ENCODE results near the gene CCNDBP1.
A peak's percentile ranks its signal among the peaks of the same experiment; 100 is the strongest.
"Not testable (repeated sequence)": the region's sequence is repeated elsewhere in the genome, so short reads cannot be mapped to it uniquely, and the experiment has no call there.

CCNDBP1 gene

GRCh38 chr15:43218908-43219706, 33.9 kb downstream of the CCNDBP1 start:
- DNase-seq: peak; percentile 37 to 47 (median 38)

- DNase-seq: no peak
Measured at GRCh38 chr15:43219929-43220928, 35.0 kb downstream of the CCNDBP1 start.

GRCh38 chr15:43220991-43221403, 35.8 kb downstream of the CCNDBP1 start, which contains the start of gene EPB42:
Gene EPB42 (minus strand): TSS chr15:43221018. CDS start chr15:43220825, 193 bp downstream.
- DNase-seq: no peak

GRCh38 chr15:43221422-43221821, 36.2 kb downstream of the CCNDBP1 start:
- DNase-seq: no peak

GRCh38 chr15:43225201-43225949, 40.2 kb downstream of the CCNDBP1 start:
- peak; percentile 85 to 91 (median 86) for DNase-seq

GRCh38 chr15:43225950-43226255, 40.7 kb downstream of the CCNDBP1 start:
- DNase-seq: not testable (repeated sequence)

- DNase-seq: no peak
Measured at GRCh38 chr15:43226436-43227305, 41.5 kb downstream of the CCNDBP1 start.

- no peak for DNase-seq
Measured at GRCh38 chr15:43229977-43230376, 44.8 kb downstream of the CCNDBP1 start.

- no peak for DNase-seq
Measured at GRCh38 chr15:43230640-43231115, 45.5 kb downstream of the CCNDBP1 start.

GRCh38 chr15:43232289-43232874, 47.2 kb downstream of the CCNDBP1 start:
- DNase-seq: no peak

GRCh38 chr15:43235536-43235935, 50.3 kb downstream of the CCNDBP1 start:
- DNase-seq: no peak

- no peak for DNase-seq
Measured at GRCh38 chr15:43237842-43238470, 52.8 kb downstream of the CCNDBP1 start.

- peak; percentile 35 to 47 (median 45) for DNase-seq
Measured at GRCh38 chr15:43238671-43239131, 53.5 kb downstream of the CCNDBP1 start.

GRCh38 chr15:43239732-43240491, 54.7 kb downstream of the CCNDBP1 start:
- peak; percentile 58 to 67 (median 67) for DNase-seq

- DNase-seq: no peak
Measured at GRCh38 chr15:43241100-43241499, 55.9 kb downstream of the CCNDBP1 start.

GRCh38 chr15:43242616-43243015, 57.4 kb downstream of the CCNDBP1 start:
- no peak for DNase-seq

- DNase-seq: no peak
Measured at GRCh38 chr15:43243020-43243645, 57.9 kb downstream of the CCNDBP1 start.

GRCh38 chr15:43244092-43244491, 58.9 kb downstream of the CCNDBP1 start:
- DNase-seq: no peak

- peak; percentile 64 to 77 (median 74) for DNase-seq
Measured at GRCh38 chr15:43246261-43246774, 61.1 kb downstream of the CCNDBP1 start.
